ENCODE measurements around the gene CENPM. TPM values are rescaled to one million over a fixed set of nuclear protein-coding genes. Genes with fewer than 3 reads are reported as not detected.
A peak's percentile ranks its signal among the peaks of the same experiment; 100 is the strongest.

CENPM gene
- total RNA-seq, 2 donors from 2014 or later = 26.9 to 28.3 TPM

DNA sequence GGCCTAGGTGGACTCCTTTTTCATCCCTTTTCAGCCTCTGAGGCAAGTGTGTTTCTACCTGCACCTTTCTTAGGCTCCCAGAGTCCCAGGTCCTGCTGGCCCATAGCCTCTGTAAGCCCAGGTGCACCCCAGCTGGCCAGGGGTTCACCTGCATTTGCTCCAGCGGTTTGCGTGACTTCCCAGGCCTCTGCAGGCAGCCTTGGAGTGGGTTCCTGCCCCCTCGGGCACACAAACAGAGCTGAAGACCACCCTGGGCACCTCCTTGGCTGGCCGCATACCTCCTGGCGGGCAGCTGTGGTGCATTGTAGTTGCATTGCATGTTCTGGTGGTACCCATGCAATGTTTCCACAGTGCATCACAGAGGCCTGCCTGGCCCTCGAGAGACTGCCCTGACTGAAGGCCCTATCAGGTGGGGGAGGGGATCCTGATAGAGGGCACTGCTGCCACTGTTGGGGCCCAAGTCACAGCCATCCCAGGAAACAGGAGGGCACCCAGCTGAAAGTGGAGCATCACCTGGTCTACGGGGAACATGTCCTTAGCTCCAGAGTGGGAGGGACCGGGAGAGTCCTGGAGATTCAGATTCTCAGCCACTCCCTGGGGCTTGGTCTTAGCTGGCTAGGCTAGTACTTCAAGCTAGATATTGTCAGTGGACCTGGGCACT, 46.2 kb downstream of the CENPM start:
- Mint-ChIP-seq H3K4me1 (peaks cover 5% of the 10 kb centered on the region), H3K4me3 (no peak overlapping the region), H3K36me3 (ENCODE audit: low read depth) (peaks cover under 1% of the 10 kb centered on the region), H3K27ac (peak overlapping the region; percentile 65), H3K27me3 (no peaks in the 10 kb centered on the region)
- DNase-seq = no peak
- no peaks in the 10 kb centered on the region for H3K9me3 ChIP-seq (ENCODE audit: control insufficient read depth, low read length, poor library complexity, severe bottlenecking)
- ATAC-seq = no peak

GRCh38 chr22:41899992-41900651, 46.8 kb downstream of the CENPM start:
- peaks cover 2% of the 10 kb centered on the region for H3K4me1 Mint-ChIP-seq
- ATAC-seq (no peak), DNase-seq (no peak)
- H3K27me3 Mint-ChIP-seq = no peaks in the 10 kb centered on the region
- no peak overlapping the region for H3K4me3 Mint-ChIP-seq
- H3K27ac Mint-ChIP-seq = no peak overlapping the region
- no peaks in the 10 kb centered on the region for H3K36me3 Mint-ChIP-seq (ENCODE audit: low read depth)
- no peaks in the 10 kb centered on the region for H3K9me3 ChIP-seq (ENCODE audit: control insufficient read depth, low read length, poor library complexity, severe bottlenecking)

DNA sequence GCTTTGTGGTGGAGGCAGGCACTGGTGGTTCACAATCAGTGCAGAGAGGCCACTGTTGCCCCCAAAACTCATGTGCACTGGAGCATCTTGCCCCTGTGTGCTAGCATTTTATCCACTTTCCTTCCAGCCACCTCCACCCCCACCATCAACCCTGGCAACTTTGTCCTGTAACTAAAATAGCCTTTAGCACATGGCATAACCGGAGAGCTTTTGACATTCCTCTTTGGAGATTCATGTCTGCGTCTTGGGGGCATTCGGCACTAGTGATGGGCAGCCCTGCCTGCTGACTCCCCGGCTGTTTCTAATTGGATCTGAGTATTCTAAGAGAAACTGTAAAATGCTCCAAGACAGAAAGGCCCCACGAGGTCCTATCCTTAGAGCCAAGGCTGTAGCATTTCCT, 47.8 kb downstream of the CENPM start:
- Mint-ChIP-seq H3K27me3 (no peaks in the 10 kb centered on the region), H3K4me1 (peaks cover 2% of the 10 kb centered on the region), H3K4me3 (no peak overlapping the region), H3K36me3 (ENCODE audit: low read depth) (no peaks in the 10 kb centered on the region), H3K27ac (peak overlapping the region; percentile 39)
- DNase-seq (no peak), ATAC-seq (no peak)
- H3K9me3 ChIP-seq (ENCODE audit: control insufficient read depth, low read length, poor library complexity, severe bottlenecking) = no peaks in the 10 kb centered on the region

DNA sequence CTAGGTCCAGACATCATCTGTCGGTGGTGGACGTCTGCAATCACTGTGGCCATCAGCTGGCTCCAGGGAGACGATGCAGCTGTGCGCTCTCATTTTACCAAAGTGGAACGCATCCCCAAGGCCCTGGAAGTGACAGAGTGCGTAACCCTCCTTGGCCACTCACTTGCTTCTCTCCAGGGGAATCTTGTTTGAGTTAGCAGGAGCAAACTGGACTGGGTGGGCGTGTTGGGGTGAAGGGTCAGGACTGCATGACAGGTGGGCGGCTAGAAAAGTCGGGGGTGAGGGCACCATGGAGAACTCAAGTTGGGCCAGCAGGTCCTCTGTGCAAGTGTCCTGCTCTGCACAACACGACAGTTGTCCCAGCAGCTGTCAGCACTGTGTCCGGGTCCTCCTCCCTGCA, 48.3 kb downstream of the CENPM start:
- ATAC-seq = no peak
- no peak for DNase-seq
- Mint-ChIP-seq H3K27ac (peak overlapping the region; percentile 39), H3K4me3 (no peak overlapping the region), H3K27me3 (no peaks in the 10 kb centered on the region), H3K36me3 (ENCODE audit: low read depth) (no peaks in the 10 kb centered on the region), H3K4me1 (peaks cover 2% of the 10 kb centered on the region)
- H3K9me3 ChIP-seq (ENCODE audit: control insufficient read depth, low read length, poor library complexity, severe bottlenecking) = no peaks in the 10 kb centered on the region

DNA sequence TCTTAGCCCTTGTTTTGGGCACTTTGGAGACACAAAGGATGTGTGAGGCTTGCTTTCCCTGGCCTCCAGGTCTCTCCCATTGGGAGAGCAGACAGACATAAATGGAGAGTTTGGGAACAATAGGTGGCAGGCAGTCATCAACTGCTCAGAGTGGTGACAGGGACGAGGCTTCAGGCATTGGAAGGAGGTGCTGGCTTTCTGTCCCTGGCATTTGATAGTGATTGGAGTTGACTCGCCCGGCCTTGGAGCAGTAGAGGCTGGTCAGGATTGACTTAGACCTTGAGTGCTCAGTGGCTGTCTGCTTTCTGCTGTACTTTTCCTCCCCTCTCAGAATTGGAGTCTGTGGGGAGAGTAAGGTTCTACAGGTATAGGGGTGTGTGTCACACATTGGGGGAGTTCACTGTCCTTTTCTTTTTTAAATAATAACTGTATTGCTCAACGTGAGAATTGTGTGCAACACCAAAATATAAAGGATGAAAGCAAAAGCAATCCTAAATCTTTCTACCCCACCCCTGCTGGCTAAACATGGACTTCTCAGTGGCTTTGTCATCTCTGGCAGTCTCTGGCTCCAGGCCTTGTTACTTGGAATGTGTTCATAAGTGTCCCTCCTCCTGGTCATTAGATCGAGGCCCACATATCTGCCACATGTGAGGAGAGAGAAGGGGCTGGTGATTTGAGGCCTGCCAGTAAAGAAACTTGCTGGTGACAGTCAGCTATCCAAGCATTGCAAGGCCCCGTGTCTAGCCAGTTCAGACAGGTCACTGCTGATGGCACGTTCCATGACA, 53.2 kb downstream of the CENPM start:
- DNase-seq = no peak
- H3K27ac Mint-ChIP-seq = no peak overlapping the region
- ATAC-seq = no peak
- H3K9me3 ChIP-seq (ENCODE audit: control insufficient read depth, low read length, poor library complexity, severe bottlenecking) = no peaks in the 10 kb centered on the region
- H3K36me3 Mint-ChIP-seq (ENCODE audit: low read depth) = peaks cover 2% of the 10 kb centered on the region
- H3K4me1 Mint-ChIP-seq = peaks cover 2% of the 10 kb centered on the region
- H3K4me3 Mint-ChIP-seq = no peak overlapping the region
- H3K27me3 Mint-ChIP-seq = no peaks in the 10 kb centered on the region

DNA sequence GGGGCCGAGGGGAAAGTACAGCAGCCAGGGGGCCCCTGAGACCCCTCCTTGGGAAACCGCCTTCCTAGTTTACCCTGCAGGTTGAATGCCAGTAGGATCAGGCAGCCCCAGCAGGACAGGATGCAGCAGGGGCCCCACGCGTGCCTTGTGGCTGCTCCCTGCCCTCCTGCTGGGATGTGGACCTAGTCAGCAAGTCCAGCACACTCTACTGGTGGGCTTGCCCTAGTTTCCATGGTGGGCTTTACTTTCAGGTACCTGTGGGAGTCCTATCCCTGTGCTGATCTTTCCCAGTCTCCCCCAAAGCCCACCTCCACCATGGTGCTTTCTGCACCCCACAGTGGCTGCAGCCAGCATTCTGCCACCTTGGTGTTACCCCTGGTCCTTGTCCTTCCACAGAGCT, 54.2 kb downstream of the CENPM start:
- H3K27me3 Mint-ChIP-seq = no peaks in the 10 kb centered on the region
- ATAC-seq = no peak
- no peak for DNase-seq
- H3K27ac Mint-ChIP-seq = no peak overlapping the region
- peaks cover 6% of the 10 kb centered on the region for H3K36me3 Mint-ChIP-seq (ENCODE audit: low read depth)
- peaks cover 2% of the 10 kb centered on the region for H3K4me1 Mint-ChIP-seq
- H3K9me3 ChIP-seq (ENCODE audit: control insufficient read depth, low read length, poor library complexity, severe bottlenecking) = no peaks in the 10 kb centered on the region
- no peak overlapping the region for H3K4me3 Mint-ChIP-seq

GRCh38 chr22:41891407-41891806, 55.5 kb downstream of the CENPM start:
- ATAC-seq (no peak), DNase-seq (no peak)
- no peaks in the 10 kb centered on the region for H3K9me3 ChIP-seq (ENCODE audit: control insufficient read depth, low read length, poor library complexity, severe bottlenecking)
- Mint-ChIP-seq H3K27ac (no peak overlapping the region), H3K27me3 (no peaks in the 10 kb centered on the region), H3K36me3 (ENCODE audit: low read depth) (peaks cover 7% of the 10 kb centered on the region), H3K4me1 (no peaks in the 10 kb centered on the region), H3K4me3 (no peak overlapping the region)

Other genes starting within 250 kb of the CENPM start
- 10 to 100 TPM; 53.8 to 60.9 TPM for gene MEI1, start 247.6 kb downstream of the CENPM start, total RNA-seq
- gene CCDC134, start 146.5 kb downstream of the CENPM start, total RNA-seq = 10 to 100 TPM; 13.7 to 14.2 TPM
- 100 to 1,000 TPM; 102 to 106 TPM for gene SREBF2, start 114.0 kb downstream of the CENPM start, total RNA-seq
- gene SHISA8, start 32.1 kb downstream of the CENPM start, total RNA-seq = 1 to 10 TPM in 1 of 2 donors, not detected in 1; 1.6 TPM
- gene TNFRSF13C, start 20.3 kb downstream of the CENPM start, total RNA-seq = 10 to 100 TPM; 10.2 to 23.9 TPM
- gene SEPTIN3, start 22.3 kb upstream of the CENPM start, total RNA-seq = under 1 TPM in 1 of 2 donors, not detected in 1; 0.42 TPM
- gene WBP2NL, start 51.6 kb upstream of the CENPM start, total RNA-seq = 1 to 10 TPM in 1 of 2 donors, under 1 TPM in 1; 0.91 to 1.7 TPM
- 10 to 100 TPM in 1 of 2 donors, 1 to 10 TPM in 1; 9.1 to 10.6 TPM for gene NAGA, start 123.7 kb upstream of the CENPM start, total RNA-seq
- 1 to 10 TPM in 1 of 2 donors, under 1 TPM in 1; 0.90 to 2.1 TPM for gene PHETA2, start 127.1 kb upstream of the CENPM start, total RNA-seq
- gene SMDT1, start 132.5 kb upstream of the CENPM start, total RNA-seq = 10 to 100 TPM; 43.7 to 96.1 TPM
- 10 to 100 TPM; 47.6 to 59.1 TPM for gene NDUFA6, start 143.6 kb upstream of the CENPM start, total RNA-seq
- gene CYP2D6, start 183.7 kb upstream of the CENPM start, total RNA-seq = 1 to 10 TPM; 5.9 to 9.6 TPM